H54 (cell line): ENCODE results near the gene CTNS.
"Not testable (repeated sequence)": the region's sequence is repeated elsewhere in the genome, so short reads cannot be mapped to it uniquely, and the experiment has no call there.

Experiments used
- DNase-seq: peaks from one replicate; pipeline ENCODE4 v3.0.0; 2011; ENCODE audit warnings: low spot score, mixed read lengths; ENCODE audit not compliant: insufficient read length
- FAIRE-seq: peaks from 3 replicates; lab custom pipeline; 2011; peaks lifted over from hg19 to GRCh38; lab: Jason Lieb, UNC
- POLR2A ChIP-seq: IDR thresholded peaks from 2 replicates; pipeline ENCODE4 v1.6.1; 2011; ENCODE audit warnings: low read depth, mild to moderate bottlenecking, low read length

CTNS gene

GRCh38 chr17:3690094-3690715 is 53.6 kb downstream of the CTNS start:
- TF ChIP-seq POLR2A: no peak
- no peak for DNase-seq
- no peak for FAIRE-seq

- DNase-seq: no peak
- TF ChIP-seq POLR2A: no peak
- FAIRE-seq: no peak
These were observed 55.1 kb downstream of the CTNS start for GRCh38 chr17:3691617-3692067.

GRCh38 chr17:3692346-3692745 is 55.8 kb downstream of the CTNS start:
- FAIRE-seq (no peak), DNase-seq (no peak)
- no peak for TF ChIP-seq POLR2A

GRCh38 chr17:3693141-3693540 is 56.6 kb downstream of the CTNS start:
- no peak for FAIRE-seq
- DNase-seq: no peak
- no peak for TF ChIP-seq POLR2A

- no peak for DNase-seq
- TF ChIP-seq POLR2A: no peak
These were observed 57.3 kb downstream of the CTNS start for GRCh38 chr17:3693829-3694231.

GRCh38 chr17:3695129-3695722 is 58.7 kb downstream of the CTNS start:
- no peak for TF ChIP-seq POLR2A
- peak; percentile 88 for DNase-seq
- FAIRE-seq: peak; percentile 20

More at GRCh38 chr17:3693829-3694231, 57.3 kb downstream of the CTNS start:
- no peak for FAIRE-seq

GRCh38 chr17:3695723-3696411 is 59.3 kb downstream of the CTNS start, which contains the start of gene P2RX5:
Gene P2RX5 (minus strand): TSS chr17:3696155. CDS start chr17:3696005, 150 bp downstream.
- TF ChIP-seq POLR2A: 0 out of 2 replicates have a peak, but pooled peaks have one; percentile 11
- DNase-seq (no peak), FAIRE-seq (no peak)

GRCh38 chr17:3697103-3697476 is 60.5 kb downstream of the CTNS start:
- TF ChIP-seq POLR2A: no peak
- FAIRE-seq (no peak), DNase-seq (no peak)

GRCh38 chr17:3698139-3698538 is 61.6 kb downstream of the CTNS start:
- no peak for DNase-seq
- TF ChIP-seq POLR2A: no peak
- no peak for FAIRE-seq

GRCh38 chr17:3699951-3700350 is 63.4 kb downstream of the CTNS start:
- DNase-seq (no peak), FAIRE-seq (no peak)
- no peak for TF ChIP-seq POLR2A

GRCh38 chr17:3702041-3702539 is 65.5 kb downstream of the CTNS start:
- not testable (repeated sequence) for DNase-seq, FAIRE-seq

- TF ChIP-seq POLR2A: no peak
- no peak for DNase-seq
- FAIRE-seq: no peak
These were observed 68.6 kb downstream of the CTNS start for GRCh38 chr17:3704931-3705717.

- not testable (repeated sequence) for FAIRE-seq, DNase-seq
These were observed 69.1 kb downstream of the CTNS start for GRCh38 chr17:3705718-3705984.

GRCh38 chr17:3708366-3708765 is 71.8 kb downstream of the CTNS start:
- DNase-seq (no peak), FAIRE-seq (no peak)

More at GRCh38 chr17:3708366-3708765, 71.8 kb downstream of the CTNS start:
- TF ChIP-seq POLR2A: no peak
